ENCODE measurements around the gene FOXN1. TPM values are rescaled to one million over a fixed set of nuclear protein-coding genes. Genes with fewer than 3 reads are reported as not detected.

The FOXN1 gene
- total RNA-seq, 1 experiment from 2014 or later, result not detected

DNA sequence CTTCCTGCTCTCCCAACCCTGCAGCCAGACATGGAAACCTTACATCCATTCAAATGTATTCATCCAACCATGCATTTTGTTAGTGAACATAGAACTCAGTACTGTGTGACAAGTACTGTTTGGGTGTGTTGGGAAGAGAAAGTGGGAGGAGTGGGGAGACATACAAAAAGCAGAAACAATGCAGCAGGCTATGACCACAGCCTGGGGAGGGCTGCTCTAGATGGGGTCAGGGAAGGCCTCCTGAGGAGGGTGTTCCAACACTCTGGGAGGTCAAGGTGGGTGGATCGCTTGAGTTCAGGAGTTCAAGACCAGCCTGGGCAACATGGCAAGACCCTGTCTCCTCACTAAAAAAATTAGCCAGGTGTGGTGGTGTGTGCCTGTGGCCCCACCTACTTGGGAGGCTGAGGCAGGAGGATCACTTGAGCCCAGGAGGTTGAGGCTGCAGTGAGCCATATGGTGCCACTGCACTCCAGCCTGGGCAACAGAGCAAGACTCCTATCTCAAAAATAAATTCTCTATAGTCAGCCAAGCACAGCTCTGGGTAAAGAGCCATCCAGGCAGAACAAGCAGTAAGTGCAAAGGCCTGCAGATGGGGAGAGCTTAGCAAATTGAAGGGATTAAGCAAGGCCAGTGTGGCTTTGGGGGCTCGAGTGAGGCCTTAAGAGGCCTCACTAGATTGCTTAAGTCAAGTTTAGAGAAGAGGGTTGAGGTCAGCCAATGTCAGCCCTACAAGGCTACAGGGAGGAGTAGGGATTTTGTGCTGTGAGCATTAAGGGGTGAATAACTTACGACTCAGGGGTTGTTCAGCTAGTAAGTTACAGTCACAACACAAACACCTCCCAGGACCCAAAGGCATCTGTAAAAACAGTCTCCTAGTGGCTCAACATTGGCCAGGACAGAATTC lies 27.2 kb upstream of the FOXN1 start:
- DNase-seq (ENCODE audit: low read depth), result no peak

DNA sequence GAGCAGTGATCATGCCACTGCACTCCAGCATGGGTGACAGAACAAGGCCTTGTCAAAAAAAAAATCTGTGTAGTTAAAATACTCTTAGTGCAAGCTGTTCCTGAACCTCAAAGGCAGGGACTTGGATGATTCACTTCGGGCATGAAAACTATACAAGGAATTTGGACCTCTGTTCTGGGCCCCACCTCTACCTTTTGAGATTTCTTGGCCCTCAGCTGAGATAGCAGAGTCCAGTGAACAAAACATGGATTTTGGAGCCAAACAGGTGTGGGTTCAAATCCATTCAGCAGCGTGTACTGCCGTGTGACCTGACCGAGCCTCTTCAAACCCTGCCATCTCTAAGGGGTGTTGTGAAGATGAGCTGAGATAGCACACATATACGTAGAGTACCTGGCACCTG lies 25.9 kb upstream of the FOXN1 start:
- no peak for DNase-seq (ENCODE audit: low read depth)

GRCh38 chr17:28480799-28481571 lies 25.2 kb upstream of the FOXN1 start:
- no peak for DNase-seq (ENCODE audit: low read depth)

- DNase-seq (ENCODE audit: low read depth), result no peak
These were observed 23.5 kb upstream of the FOXN1 start for GRCh38 chr17:28482551-28483199.

DNA sequence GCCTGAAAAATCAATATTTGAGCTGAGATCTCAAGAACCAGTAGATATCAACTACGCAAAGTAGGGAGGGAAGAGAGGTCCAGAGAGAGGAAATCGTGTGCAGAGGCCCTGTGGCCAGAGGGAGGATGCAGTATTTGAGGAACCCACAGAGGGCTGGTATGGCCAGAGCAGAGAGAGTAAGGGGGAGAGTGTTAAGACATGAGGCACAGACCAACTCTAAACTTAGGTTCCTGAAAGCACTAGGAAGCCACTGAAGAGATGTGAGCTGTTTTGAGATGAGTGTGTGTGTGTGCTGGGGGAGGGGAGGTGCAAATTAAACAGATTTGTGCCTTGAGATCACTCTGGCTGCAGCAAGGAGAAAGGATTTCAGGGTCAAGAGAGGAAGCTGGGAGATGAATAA lies 21.9 kb upstream of the FOXN1 start:
- no peak for DNase-seq (ENCODE audit: low read depth)

DNA sequence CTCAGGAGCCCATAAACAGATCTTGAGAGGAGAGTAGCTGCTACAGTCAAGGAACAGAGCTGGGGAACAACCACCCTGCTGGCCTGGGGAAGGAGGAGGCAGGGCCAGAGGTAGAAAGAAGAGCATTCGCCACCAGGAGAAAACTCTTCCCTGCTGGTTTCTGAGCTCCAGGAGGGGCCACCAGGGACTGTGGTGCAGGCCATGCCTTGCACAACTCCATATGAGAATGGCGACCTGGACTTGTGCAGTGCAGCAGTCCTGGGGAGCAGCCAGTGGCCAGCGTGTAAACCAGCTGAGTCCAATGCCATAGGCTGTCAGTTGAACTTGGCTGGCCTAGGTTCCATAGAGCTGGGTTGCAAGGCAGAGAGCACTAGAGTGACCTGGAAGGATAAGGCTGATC lies 21.1 kb upstream of the FOXN1 start:
- no peak for DNase-seq (ENCODE audit: low read depth)

DNA sequence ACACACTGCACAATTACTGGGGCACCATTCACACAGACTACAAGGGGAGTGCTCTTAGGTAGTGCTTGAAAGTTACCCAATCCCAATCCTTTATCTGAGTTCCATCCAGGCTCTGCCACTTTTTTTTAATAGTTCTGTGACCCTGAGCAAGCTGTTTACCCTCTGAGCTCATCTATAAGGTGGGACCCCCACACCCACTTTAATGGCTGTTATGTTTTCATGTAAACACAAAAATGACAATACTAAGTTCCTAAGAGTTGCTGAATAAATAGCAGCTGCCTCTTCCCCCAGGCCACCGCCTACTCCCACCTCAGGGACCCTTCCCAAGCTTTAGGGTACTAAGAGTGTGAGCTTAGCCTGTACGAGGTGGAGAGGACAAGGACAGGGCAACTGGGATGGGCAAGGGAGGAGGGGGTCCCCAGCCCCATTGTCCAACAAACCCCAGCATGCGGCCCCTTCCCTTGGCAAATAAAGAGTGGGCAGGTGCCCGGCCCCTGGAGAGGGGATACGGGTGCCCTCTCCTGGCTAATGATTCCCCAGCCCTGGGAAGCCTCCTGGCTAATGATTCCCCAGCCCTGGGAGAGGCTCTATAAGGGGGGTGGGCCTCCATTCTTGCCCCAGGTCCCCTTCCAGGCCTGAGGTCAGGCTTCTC lies 18.1 kb upstream of the FOXN1 start:
- DNase-seq (ENCODE audit: low read depth), result no peak

DNA sequence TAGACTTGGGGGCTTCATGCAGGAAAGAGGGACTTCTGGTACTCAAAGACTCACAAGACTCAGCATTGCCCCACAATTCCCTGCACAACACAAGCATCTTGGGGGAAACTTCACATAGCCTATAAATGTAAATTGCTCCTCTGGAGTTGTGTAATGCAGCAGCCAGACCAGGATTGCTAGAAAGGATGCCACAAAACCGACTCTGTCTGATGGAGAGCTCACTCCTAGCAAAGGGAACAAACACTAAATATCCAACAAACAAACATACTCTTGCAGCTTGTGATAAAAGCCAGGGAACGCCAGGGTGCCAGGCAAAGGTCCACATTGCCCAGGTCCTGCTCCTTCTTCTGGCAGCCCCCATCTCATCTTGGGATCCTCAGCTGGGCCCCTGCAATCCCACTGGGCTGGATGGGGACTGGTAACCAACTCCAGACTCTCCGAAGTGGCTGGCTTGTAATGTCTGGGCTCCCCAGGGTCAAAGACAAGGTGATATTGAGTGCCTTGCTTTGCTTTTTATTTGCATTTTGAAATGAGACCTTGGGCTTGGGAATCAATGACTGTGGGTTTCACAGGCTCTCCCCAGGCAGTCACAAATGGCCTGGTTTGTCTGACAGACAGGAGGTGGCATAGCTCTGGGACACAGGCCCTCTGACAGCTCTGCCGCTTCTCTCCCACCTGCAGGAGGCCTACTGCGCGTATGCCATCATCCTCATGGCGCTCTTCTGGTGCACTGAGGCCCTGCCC lies 17.4 kb upstream of the FOXN1 start:
- no peak for DNase-seq (ENCODE audit: low read depth)

DNA sequence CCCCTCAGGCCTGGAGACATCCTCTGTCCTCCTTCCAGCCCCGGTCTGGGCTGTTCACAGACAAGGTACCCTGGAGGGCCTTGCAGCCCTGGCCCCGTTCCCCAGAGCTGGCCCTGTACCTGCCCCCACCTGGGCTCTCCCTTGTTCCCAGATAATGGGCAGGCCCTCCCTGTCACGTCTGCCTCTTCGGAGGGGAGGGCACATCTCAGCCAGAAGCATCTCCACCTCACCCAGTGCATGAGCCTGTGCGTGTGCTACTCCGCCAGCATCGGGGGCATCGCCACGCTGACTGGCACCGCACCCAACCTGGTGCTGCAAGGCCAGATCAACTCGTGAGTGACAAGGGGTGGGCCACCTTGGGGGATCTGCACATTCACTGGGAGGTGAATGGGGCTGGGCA lies 14.9 kb upstream of the FOXN1 start:
- no peak for DNase-seq (ENCODE audit: low read depth)

- no peak for DNase-seq (ENCODE audit: low read depth)
These were observed 14.3 kb upstream of the FOXN1 start for GRCh38 chr17:28491860-28492259.

DNA sequence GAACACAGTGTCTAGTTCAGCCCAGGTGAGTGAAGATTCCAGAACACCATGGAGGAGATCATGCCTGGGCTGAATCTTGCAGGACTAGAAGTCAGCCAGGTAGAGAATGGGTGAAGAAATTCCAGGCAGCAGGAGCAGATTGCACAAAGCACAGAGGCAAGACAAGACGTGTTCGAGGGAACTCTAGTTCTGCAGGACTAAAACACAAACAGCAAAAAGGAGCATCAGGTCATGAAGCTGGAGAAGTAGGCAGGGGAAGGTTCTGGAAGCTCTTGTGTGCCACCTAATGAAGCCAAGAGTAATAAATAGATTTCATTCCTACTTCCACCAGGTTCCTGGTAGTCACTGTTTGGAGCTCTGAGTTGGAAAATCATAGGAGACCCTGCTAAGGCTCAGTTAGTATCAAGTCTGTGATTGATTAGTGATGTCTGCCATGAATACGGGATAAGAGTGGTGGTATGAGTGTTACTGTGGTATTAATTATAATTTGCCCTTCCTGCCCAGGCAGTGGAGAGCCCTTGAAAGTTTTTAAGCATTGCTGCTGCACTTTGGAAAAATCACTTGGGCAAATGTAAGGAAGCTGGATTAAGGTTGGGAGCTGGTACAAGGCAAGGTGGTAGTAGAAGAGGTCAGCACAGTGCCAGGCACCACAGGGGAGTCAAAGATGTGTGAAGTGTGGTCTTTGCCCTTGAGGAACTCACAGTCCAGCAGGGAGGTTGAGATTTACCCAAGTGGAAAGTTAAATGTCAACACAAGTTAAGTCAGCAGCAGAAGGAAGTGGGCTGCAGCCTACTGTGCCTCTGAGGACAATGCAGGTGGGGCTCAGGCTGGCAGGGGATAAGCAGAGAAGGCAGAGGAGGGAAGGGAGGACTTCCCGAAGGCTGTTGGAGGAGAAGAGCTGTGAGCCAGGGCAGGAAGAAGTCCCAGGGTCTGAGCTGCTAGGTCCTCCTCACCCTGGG lies 13.5 kb upstream of the FOXN1 start:
- DNase-seq (ENCODE audit: low read depth), result no peak

GRCh38 chr17:28493460-28493859 lies 12.7 kb upstream of the FOXN1 start:
- DNase-seq (ENCODE audit: low read depth), result peak; percentile 33

GRCh38 chr17:28494445-28495188 lies 11.5 kb upstream of the FOXN1 start:
- DNase-seq (ENCODE audit: low read depth), result peak; percentile 51

DNA sequence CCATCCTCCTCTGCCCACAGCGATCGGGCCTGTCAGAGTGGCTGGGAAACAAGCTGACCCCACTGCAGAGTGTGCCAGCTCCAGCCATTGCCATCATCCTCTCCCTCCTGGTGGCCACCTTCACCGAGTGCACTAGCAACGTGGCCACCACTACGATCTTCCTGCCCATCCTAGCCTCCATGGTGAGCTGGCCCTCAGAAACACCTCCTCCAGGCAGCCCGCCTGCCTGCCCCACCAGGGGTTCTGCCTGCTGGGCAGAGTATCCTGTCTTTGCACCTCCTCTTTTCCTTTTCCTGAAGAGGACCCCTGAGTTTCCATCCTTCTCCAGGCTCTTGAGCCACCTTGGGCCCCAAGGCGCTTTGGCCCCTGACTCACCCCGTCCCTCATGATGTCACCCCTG lies 10.5 kb upstream of the FOXN1 start:
- DNase-seq (ENCODE audit: low read depth), result no peak

DNA sequence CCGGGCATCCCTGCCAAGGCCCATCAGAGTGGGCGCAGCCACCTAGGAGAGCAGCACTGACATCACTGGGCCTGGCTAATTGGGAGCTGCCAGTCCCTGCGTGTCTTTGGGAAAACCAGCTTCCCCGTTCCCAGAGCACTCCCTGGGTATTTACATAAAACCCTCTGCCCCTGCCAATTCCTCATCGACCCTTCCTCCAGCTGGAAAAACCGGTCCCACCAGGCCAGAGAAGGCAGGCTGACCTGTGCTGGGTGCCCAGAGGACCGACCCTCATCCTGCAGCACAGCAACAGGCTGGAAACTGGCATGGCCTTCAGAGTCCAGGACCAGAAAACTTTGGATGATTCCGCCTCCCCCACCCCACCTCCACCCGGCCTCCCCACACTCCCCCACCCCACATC lies 8.2 kb upstream of the FOXN1 start:
- DNase-seq (ENCODE audit: low read depth), result no peak

DNA sequence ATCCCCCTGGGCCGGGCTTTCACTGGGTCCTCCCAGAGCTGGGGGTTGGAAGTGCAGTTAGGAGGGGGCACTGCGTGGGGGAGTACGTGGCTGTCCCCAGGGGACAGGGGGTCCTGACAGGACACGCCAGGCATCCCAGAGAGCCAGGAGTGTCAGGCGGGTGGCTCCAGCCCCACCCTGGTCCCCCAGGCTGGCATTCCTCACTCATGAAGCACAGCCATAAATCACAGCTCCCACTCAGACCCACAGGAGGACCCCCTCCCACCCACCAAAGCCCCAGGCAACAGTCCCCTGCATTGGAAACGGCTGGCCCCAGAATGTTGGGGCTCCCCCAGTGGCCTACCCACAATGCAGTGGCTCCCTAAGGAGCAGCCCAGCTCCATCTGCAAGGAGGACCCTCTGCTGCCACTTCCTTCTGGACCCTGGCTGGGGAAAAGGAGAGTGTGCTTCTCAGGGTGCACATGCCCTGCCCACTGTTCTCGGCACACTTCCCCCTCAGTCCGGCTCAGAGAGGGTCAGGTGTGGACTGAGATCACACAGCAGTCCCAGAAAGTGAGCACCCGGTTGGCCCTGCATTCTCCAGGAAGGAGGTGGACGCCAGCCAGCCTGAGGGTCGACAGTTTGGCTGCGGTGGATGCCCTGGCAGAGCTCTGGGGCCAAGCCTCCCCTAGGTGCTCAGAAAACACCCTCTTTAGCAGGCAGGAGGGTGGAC lies 7.3 kb upstream of the FOXN1 start:
- no peak for DNase-seq (ENCODE audit: low read depth)

DNA sequence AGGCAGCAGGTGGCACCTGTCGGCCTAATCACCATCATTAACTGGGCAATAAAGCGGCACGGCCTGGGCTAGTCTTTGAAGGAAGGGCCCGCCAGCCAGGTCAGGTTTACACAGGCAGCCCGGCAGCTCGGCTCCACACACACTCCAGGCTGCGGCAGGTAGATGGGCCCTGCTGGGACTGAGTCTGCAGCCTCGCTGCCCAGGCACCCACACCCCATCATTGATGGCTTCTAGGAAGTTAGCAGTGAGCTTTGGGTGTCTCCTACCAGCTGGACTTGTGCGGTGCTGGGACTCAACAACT lies 6.8 kb upstream of the FOXN1 start:
- DNase-seq (ENCODE audit: low read depth), result no peak

DNA sequence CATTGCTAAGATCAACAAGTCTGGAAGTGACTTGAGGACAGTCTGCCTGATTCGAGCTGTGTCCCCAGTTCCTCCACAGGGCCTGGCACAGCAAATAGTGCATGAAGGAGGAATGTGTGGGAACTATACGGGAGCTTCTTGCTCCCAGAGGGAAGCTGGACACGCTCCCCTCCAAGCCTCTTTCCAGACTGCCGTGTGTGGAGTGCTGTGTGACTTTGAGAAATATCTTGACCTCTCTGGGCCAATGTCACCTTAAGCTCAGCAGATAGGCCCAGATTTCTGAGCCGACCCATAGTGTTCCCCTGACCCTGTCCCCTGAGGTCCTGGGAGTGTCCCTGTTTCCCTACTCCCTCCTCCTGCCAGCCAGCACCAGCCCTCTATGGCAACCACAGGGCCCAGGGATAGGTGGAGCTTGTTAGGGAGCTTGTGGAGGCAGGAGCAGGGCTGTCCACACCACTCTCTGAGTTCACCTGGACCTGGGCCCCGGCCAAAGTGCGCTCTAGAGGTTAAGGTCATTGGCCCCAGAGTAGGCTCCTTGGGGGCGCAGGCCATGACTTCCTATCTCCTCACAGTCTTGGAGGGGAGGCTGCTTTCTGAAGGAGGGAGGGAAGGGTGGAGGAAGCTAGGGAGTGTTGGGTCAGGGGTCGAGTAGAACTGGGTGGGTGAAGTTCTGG lies 6.3 kb upstream of the FOXN1 start:
- DNase-seq (ENCODE audit: low read depth), result no peak
